Fibroblast of skin of abdomen (primary cell): Measurements from ENCODE around the gene N4BP2.
"Not testable (repeated sequence)": the region's sequence is repeated elsewhere in the genome, so short reads cannot be mapped to it uniquely, and the experiment has no call there.

ENCODE experiments used
- DNase-seq: peaks from one replicate; pipeline ENCODE4 v3.0.0-alpha.2; 2013

N4BP2 gene

GRCh38 chr4:40087799-40088366, 31.2 kb downstream of the N4BP2 start:
- DNase-seq: no peak

- DNase-seq: not testable (repeated sequence)
Measured at GRCh38 chr4:40093400-40093799, 36.8 kb downstream of the N4BP2 start.

GRCh38 chr4:40099010-40099409, 42.4 kb downstream of the N4BP2 start:
- no peak for DNase-seq

- DNase-seq: not testable (repeated sequence)
Measured at GRCh38 chr4:40107150-40107549, 50.5 kb downstream of the N4BP2 start.

GRCh38 chr4:40112027-40112792, 55.6 kb downstream of the N4BP2 start:
- no peak for DNase-seq

GRCh38 chr4:40114206-40114605, 57.6 kb downstream of the N4BP2 start:
- no peak for DNase-seq

- no peak for DNase-seq
Measured at GRCh38 chr4:40118861-40119260, 62.2 kb downstream of the N4BP2 start.

- DNase-seq: no peak
Measured at GRCh38 chr4:40119344-40119743, 62.7 kb downstream of the N4BP2 start.

- DNase-seq: peak; percentile 81
Measured at GRCh38 chr4:40121515-40121914, 64.9 kb downstream of the N4BP2 start.

- no peak for DNase-seq
Measured at GRCh38 chr4:40122941-40123340, 66.3 kb downstream of the N4BP2 start.

GRCh38 chr4:40124690-40125089, 68.0 kb downstream of the N4BP2 start:
- DNase-seq: no peak

- no peak for DNase-seq
Measured at GRCh38 chr4:40130401-40131036, 73.9 kb downstream of the N4BP2 start.

GRCh38 chr4:40132816-40133215, 76.2 kb downstream of the N4BP2 start:
- DNase-seq: no peak

GRCh38 chr4:40134206-40134917, 77.7 kb downstream of the N4BP2 start:
- DNase-seq: no peak

GRCh38 chr4:40136202-40136601, 79.6 kb downstream of the N4BP2 start:
- not testable (repeated sequence) for DNase-seq

- DNase-seq: no peak
Measured at GRCh38 chr4:40140196-40140595, 83.5 kb downstream of the N4BP2 start.

GRCh38 chr4:40140597-40140996, 83.9 kb downstream of the N4BP2 start:
- DNase-seq: not testable (repeated sequence)

- no peak for DNase-seq
Measured at GRCh38 chr4:40143926-40144508, 87.4 kb downstream of the N4BP2 start.

- peak; percentile 4 for DNase-seq
Measured at GRCh38 chr4:40144716-40145115, 88.1 kb downstream of the N4BP2 start.

GRCh38 chr4:40147490-40147889, 90.8 kb downstream of the N4BP2 start:
- DNase-seq: not testable (repeated sequence)

GRCh38 chr4:40149960-40150385, 93.3 kb downstream of the N4BP2 start:
- DNase-seq: peak; percentile 63

GRCh38 chr4:40150932-40151331, 94.3 kb downstream of the N4BP2 start:
- no peak for DNase-seq

- no peak for DNase-seq
Measured at GRCh38 chr4:40152637-40153036, 96.0 kb downstream of the N4BP2 start.
